ENCODE data around the gene OPN4.

DNA sequence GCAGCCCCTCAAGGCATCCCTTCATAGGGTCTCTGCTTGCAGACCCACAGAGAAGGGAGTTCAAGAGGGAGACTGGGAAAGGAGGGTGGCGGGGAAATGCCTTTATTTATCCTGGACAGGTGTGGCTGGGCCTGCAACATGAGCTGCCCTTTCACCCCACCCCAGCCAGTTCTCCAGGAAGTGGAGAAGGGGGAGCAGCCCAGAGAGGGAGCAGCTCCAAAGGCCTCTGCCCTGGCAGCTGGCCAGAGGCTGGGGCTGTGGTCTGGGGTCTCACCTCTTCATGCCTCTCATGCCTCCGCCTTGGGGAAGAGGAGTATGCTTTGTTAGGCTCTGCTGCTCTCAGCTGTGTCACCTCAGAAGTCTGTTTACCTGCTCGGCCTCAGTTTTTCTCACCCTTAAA is 17.1 kb downstream of the OPN4 start:
- TF ChIP-seq, protein P1, sequence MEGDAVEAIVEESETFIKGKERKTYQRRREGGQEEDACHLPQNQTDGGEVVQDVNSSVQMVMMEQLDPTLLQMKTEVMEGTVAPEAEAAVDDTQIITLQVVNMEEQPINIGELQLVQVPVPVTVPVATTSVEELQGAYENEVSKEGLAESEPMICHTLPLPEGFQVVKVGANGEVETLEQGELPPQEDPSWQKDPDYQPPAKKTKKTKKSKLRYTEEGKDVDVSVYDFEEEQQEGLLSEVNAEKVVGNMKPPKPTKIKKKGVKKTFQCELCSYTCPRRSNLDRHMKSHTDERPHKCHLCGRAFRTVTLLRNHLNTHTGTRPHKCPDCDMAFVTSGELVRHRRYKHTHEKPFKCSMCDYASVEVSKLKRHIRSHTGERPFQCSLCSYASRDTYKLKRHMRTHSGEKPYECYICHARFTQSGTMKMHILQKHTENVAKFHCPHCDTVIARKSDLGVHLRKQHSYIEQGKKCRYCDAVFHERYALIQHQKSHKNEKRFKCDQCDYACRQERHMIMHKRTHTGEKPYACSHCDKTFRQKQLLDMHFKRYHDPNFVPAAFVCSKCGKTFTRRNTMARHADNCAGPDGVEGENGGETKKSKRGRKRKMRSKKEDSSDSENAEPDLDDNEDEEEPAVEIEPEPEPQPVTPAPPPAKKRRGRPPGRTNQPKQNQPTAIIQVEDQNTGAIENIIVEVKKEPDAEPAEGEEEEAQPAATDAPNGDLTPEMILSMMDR (IDR thresholded peaks at IDR 0.05; ENCODE audit: low read depth, low read length), result no peak
- no peak for TF ChIP-seq POLR2A (IDR thresholded peaks at IDR 0.05; ENCODE audit: extremely low read depth, insufficient read length)
- TF ChIP-seq, protein P2, sequence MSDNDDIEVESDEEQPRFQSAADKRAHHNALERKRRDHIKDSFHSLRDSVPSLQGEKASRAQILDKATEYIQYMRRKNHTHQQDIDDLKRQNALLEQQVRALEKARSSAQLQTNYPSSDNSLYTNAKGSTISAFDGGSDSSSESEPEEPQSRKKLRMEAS (IDR thresholded peaks at IDR 0.05; ENCODE audit: low read depth, low read length), result no peak
